HG02970 (cell line): ENCODE data around the gene FAM53C.

ENCODE experiments used
- ATAC-seq: cut with Tn5 transposase; IDR thresholded peaks from one replicate; pipeline ENCODE4 v1.9.1; 2021; ENCODE audit warnings: mild to moderate bottlenecking, moderate library complexity, moderate number of reproducible peaks; ENCODE audit not compliant: unreplicated experiment, low FRiP score

The FAM53C gene

GRCh38 chr5:138350563-138350890, 12.5 kb downstream of the FAM53C start:
- ATAC-seq: no peak

GRCh38 chr5:138351056-138351455, 13.0 kb downstream of the FAM53C start:
- ATAC-seq: no peak

- no peak for ATAC-seq
These were observed 13.5 kb downstream of the FAM53C start for GRCh38 chr5:138351517-138351916.

GRCh38 chr5:138352071-138352721, 14.1 kb downstream of the FAM53C start, which contains the start of gene KDM3B:
TSS of gene KDM3B (plus strand) at chr5:138352685. CDS start at chr5:138352796, 111 bp downstream.
- ATAC-seq: peak; percentile 71

GRCh38 chr5:138352722-138353559, 14.9 kb downstream of the FAM53C start:
- peak; percentile 46 for ATAC-seq

GRCh38 chr5:138353560-138354080, 15.6 kb downstream of the FAM53C start:
- ATAC-seq: no peak

GRCh38 chr5:138354387-138354786, 16.3 kb downstream of the FAM53C start:
- ATAC-seq: no peak

GRCh38 chr5:138354926-138355378, 16.9 kb downstream of the FAM53C start:
- no peak for ATAC-seq

- ATAC-seq: no peak
These were observed 21.6 kb downstream of the FAM53C start for GRCh38 chr5:138359621-138360020.

- no peak for ATAC-seq
These were observed 22.9 kb downstream of the FAM53C start for GRCh38 chr5:138360941-138361452.

- ATAC-seq: no peak
These were observed 26.5 kb downstream of the FAM53C start for GRCh38 chr5:138364576-138364975.

GRCh38 chr5:138366632-138367382, 28.7 kb downstream of the FAM53C start:
- no peak for ATAC-seq

GRCh38 chr5:138369261-138369660, 31.2 kb downstream of the FAM53C start:
- no peak for ATAC-seq

GRCh38 chr5:138369706-138370105, 31.6 kb downstream of the FAM53C start:
- ATAC-seq: no peak

- no peak for ATAC-seq
These were observed 32.5 kb downstream of the FAM53C start for GRCh38 chr5:138370537-138370936.

GRCh38 chr5:138371454-138371853, 33.4 kb downstream of the FAM53C start:
- no peak for ATAC-seq

- no peak for ATAC-seq
These were observed 34.2 kb downstream of the FAM53C start for GRCh38 chr5:138372225-138372624.

- ATAC-seq: no peak
These were observed 34.6 kb downstream of the FAM53C start for GRCh38 chr5:138372653-138373052.

GRCh38 chr5:138382347-138382746, 44.3 kb downstream of the FAM53C start:
- no peak for ATAC-seq

GRCh38 chr5:138385660-138386059, 47.6 kb downstream of the FAM53C start:
- no peak for ATAC-seq

GRCh38 chr5:138386290-138386689, 48.2 kb downstream of the FAM53C start:
- no peak for ATAC-seq
